COLO829 (cell line): ENCODE results near the gene LCLAT1.

ENCODE experiments used
- DNase-seq: peaks from one replicate; pipeline ENCODE4 v3.0.0; 2012; ENCODE audit warnings: low spot score

Gene LCLAT1

GRCh38 chr2:30675758-30676157 lies 228.7 kb downstream of the LCLAT1 start:
- DNase-seq, result no peak

GRCh38 chr2:30677231-30677630 lies 230.2 kb downstream of the LCLAT1 start:
- DNase-seq, result no peak

GRCh38 chr2:30677861-30678385 lies 230.9 kb downstream of the LCLAT1 start:
- no peak for DNase-seq

GRCh38 chr2:30678410-30679137 lies 231.5 kb downstream of the LCLAT1 start:
- DNase-seq, result no peak

- DNase-seq, result peak; percentile 26
These were observed 232.5 kb downstream of the LCLAT1 start for GRCh38 chr2:30679426-30680088.

- DNase-seq, result no peak
These were observed 233.1 kb downstream of the LCLAT1 start for GRCh38 chr2:30680121-30680520.

- no peak for DNase-seq
These were observed 234.0 kb downstream of the LCLAT1 start for GRCh38 chr2:30681022-30681421.

- DNase-seq, result no peak
These were observed 236.3 kb downstream of the LCLAT1 start for GRCh38 chr2:30683236-30683956.

- DNase-seq, result no peak
These were observed 237.0 kb downstream of the LCLAT1 start for GRCh38 chr2:30684026-30684425.

- DNase-seq, result no peak
These were observed 237.5 kb downstream of the LCLAT1 start for GRCh38 chr2:30684516-30684915.

GRCh38 chr2:30684996-30685395 lies 237.9 kb downstream of the LCLAT1 start:
- DNase-seq, result no peak

- DNase-seq, result no peak
These were observed 239.0 kb downstream of the LCLAT1 start for GRCh38 chr2:30686000-30686399.

GRCh38 chr2:30686669-30687068 lies 239.6 kb downstream of the LCLAT1 start:
- no peak for DNase-seq

- no peak for DNase-seq
These were observed 241.9 kb downstream of the LCLAT1 start for GRCh38 chr2:30688956-30689401.

GRCh38 chr2:30689496-30690125 lies 242.6 kb downstream of the LCLAT1 start:
- no peak for DNase-seq

GRCh38 chr2:30690126-30690561 lies 243.1 kb downstream of the LCLAT1 start:
- DNase-seq, result no peak

- no peak for DNase-seq
These were observed 244.3 kb downstream of the LCLAT1 start for GRCh38 chr2:30691091-30691947.

GRCh38 chr2:30691948-30692828 lies 245.1 kb downstream of the LCLAT1 start:
- no peak for DNase-seq

GRCh38 chr2:30692829-30693275 lies 245.8 kb downstream of the LCLAT1 start:
- DNase-seq, result no peak
